Erythroblast (primary cell): ENCODE data around the gene TRIO.

Source experiments
- GATA1 ChIP-seq: IDR thresholded peaks from 2 replicates; pipeline ENCODE4 v1.6.1; 2011; ENCODE audit warnings: low read depth, mild to moderate bottlenecking, control low read depth, low read length, moderate library complexity
- POLR2A ChIP-seq: IDR thresholded peaks from 2 replicates; pipeline ENCODE4 v1.6.1; 2011; ENCODE audit warnings: mild to moderate bottlenecking, low read length

GRCh38 chr5:14417276-14417730 lies 274.2 kb downstream of the TRIO start:
- TF ChIP-seq POLR2A (no peak), GATA1 (no peak)
